ENCODE data around the gene ANKRD33B. TPM values are rescaled to one million over a fixed set of nuclear protein-coding genes. Genes with fewer than 3 reads are reported as not detected.
A peak's percentile ranks its signal among the peaks of the same experiment; 100 is the strongest.

Gene ANKRD33B
- total and polyA plus RNA-seq, 9 of the 15 experiments (the other 6 are each of a cell fraction or from before 2014, with no cell fraction given), result 0.10 to 1.7 (median 0.40) TPM

DNA sequence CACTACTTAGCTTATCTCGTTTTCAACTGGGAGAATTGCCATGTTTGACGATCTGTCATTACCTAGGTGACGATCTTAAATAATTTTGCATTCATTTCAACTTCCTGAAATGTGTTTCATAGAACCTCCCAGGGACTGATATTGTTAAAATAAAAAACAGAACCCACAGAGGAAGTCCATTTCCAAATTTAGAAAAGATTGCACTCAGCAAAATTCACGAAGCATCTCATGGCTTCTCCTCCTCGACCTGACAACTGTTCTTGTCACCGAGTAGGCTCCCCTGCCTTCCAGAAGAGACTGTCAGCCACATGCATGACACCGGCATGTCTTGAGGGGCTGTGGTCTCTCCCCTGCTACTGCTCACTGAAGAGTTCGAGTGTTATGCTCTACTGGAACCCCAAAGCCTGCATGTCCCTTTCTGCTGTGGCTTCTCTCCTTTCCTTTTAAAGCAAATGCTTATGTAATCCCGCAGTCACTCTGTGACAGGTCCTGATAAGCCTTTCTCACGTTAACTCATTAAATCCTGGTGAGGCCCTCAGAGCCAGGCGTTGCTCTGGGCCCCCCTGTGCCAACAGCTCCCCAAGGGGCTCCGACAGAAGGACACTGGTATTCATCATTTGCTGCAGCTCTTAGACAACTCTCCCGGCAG, 26.8 kb upstream of the ANKRD33B start (continued):
- TF ChIP-seq TEAD1 (CRISPR knock-in tag; IDR thresholded peaks at IDR 0.05), result 0 out of 4 replicates have a peak, but pooled peaks of 1 of the 2 experiments have one; percentile 30
- no peak for TF ChIP-seq ELF4 (CRISPR knock-in tag; IDR thresholded peaks at IDR 0.05)
- TF ChIP-seq NFIX (CRISPR knock-in tag; IDR thresholded peaks at IDR 0.05; ENCODE audit: low read depth), result 0 out of 2 replicates have a peak, but pooled peaks have one; percentile 5
- 0 out of 2 replicates have a peak, but pooled peaks have one; percentile 29 for TF ChIP-seq ZNF76 (CRISPR knock-in tag; IDR thresholded peaks at IDR 0.05; ENCODE audit: borderline replicate concordance)
- TF ChIP-seq ZNF316 (IDR thresholded peaks at IDR 0.05), result peak; percentile 84
- peak; percentile 2 for TF ChIP-seq ZFP36 (IDR thresholded peaks at IDR 0.05; ENCODE audit: low read depth, low read length, partially characterized antibody)
- TF ChIP-seq, protein P1, sequence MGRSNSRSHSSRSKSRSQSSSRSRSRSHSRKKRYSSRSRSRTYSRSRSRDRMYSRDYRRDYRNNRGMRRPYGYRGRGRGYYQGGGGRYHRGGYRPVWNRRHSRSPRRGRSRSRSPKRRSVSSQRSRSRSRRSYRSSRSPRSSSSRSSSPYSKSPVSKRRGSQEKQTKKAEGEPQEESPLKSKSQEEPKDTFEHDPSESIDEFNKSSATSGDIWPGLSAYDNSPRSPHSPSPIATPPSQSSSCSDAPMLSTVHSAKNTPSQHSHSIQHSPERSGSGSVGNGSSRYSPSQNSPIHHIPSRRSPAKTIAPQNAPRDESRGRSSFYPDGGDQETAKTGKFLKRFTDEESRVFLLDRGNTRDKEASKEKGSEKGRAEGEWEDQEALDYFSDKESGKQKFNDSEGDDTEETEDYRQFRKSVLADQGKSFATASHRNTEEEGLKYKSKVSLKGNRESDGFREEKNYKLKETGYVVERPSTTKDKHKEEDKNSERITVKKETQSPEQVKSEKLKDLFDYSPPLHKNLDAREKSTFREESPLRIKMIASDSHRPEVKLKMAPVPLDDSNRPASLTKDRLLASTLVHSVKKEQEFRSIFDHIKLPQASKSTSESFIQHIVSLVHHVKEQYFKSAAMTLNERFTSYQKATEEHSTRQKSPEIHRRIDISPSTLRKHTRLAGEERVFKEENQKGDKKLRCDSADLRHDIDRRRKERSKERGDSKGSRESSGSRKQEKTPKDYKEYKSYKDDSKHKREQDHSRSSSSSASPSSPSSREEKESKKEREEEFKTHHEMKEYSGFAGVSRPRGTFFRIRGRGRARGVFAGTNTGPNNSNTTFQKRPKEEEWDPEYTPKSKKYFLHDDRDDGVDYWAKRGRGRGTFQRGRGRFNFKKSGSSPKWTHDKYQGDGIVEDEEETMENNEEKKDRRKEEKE (IDR thresholded peaks at IDR 0.05; ENCODE audit: borderline replicate concordance in 1 of 2, control insufficient read depth in 1 of 2, low read depth in 2 of 2, low read length in 1 of 2), result no peak
- TF ChIP-seq PHF8 (IDR thresholded peaks at IDR 0.05; ENCODE audit: borderline replicate concordance, low read length), result no peak
- TF ChIP-seq, protein P2, sequence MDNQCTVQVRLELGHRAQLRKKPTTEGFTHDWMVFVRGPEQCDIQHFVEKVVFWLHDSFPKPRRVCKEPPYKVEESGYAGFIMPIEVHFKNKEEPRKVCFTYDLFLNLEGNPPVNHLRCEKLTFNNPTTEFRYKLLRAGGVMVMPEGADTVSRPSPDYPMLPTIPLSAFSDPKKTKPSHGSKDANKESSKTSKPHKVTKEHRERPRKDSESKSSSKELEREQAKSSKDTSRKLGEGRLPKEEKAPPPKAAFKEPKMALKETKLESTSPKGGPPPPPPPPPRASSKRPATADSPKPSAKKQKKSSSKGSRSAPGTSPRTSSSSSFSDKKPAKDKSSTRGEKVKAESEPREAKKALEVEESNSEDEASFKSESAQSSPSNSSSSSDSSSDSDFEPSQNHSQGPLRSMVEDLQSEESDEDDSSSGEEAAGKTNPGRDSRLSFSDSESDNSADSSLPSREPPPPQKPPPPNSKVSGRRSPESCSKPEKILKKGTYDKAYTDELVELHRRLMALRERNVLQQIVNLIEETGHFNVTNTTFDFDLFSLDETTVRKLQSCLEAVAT (IDR thresholded peaks at IDR 0.05), result no peak
- no peak for TF ChIP-seq STAT5A (IDR thresholded peaks at IDR 0.05; ENCODE audit: borderline replicate concordance, low read length)
- peak; percentile 46; the same call in 1 of the 2 replicates for TF ChIP-seq HDAC2 (IDR thresholded peaks at IDR 0.05)
- no peak for TF ChIP-seq PTBP1 (IDR thresholded peaks at IDR 0.05; ENCODE audit: low read depth, low read length)
- TF ChIP-seq, protein P3, sequence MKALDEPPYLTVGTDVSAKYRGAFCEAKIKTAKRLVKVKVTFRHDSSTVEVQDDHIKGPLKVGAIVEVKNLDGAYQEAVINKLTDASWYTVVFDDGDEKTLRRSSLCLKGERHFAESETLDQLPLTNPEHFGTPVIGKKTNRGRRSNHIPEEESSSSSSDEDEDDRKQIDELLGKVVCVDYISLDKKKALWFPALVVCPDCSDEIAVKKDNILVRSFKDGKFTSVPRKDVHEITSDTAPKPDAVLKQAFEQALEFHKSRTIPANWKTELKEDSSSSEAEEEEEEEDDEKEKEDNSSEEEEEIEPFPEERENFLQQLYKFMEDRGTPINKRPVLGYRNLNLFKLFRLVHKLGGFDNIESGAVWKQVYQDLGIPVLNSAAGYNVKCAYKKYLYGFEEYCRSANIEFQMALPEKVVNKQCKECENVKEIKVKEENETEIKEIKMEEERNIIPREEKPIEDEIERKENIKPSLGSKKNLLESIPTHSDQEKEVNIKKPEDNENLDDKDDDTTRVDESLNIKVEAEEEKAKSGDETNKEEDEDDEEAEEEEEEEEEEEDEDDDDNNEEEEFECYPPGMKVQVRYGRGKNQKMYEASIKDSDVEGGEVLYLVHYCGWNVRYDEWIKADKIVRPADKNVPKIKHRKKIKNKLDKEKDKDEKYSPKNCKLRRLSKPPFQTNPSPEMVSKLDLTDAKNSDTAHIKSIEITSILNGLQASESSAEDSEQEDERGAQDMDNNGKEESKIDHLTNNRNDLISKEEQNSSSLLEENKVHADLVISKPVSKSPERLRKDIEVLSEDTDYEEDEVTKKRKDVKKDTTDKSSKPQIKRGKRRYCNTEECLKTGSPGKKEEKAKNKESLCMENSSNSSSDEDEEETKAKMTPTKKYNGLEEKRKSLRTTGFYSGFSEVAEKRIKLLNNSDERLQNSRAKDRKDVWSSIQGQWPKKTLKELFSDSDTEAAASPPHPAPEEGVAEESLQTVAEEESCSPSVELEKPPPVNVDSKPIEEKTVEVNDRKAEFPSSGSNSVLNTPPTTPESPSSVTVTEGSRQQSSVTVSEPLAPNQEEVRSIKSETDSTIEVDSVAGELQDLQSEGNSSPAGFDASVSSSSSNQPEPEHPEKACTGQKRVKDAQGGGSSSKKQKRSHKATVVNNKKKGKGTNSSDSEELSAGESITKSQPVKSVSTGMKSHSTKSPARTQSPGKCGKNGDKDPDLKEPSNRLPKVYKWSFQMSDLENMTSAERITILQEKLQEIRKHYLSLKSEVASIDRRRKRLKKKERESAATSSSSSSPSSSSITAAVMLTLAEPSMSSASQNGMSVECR (CRISPR knock-in tag; IDR thresholded peaks at IDR 0.05), result no peak
- TF ChIP-seq ZNF644 (tag; IDR thresholded peaks at IDR 0.05; ENCODE audit: low read depth), result peak; percentile 52; the same call in 1 of the 2 replicates
- TF ChIP-seq MAFF (IDR thresholded peaks at IDR 0.05; ENCODE audit: low read length), result 0 out of 2 replicates have a peak, but pooled peaks have one; percentile 14
- TF ChIP-seq RNF2 (IDR thresholded peaks at IDR 0.05), result peak; percentile 55; the same call in 1 of the 2 replicates
- TF ChIP-seq SMAD4 (CRISPR knock-in tag; conservative IDR thresholded peaks at IDR 0.05), result peak; percentile 44

All from K562 (cell line).